ENCODE results near the gene GREM1. TPM values are rescaled to one million over a fixed set of nuclear protein-coding genes. Genes with fewer than 3 reads are reported as not detected.

GREM1 gene
- polyA plus RNA-seq, 1 of the 3 experiments (the other 2 are of a cell fraction): 23.9 TPM

- Histone ChIP-seq H3K79me2 (ENCODE audit: insufficient read depth) (peaks cover 18% of the 10 kb centered on the region; the same call in 1 of the 2 replicates), H4K20me1 (ENCODE audit: insufficient read depth) (no peaks in the 10 kb centered on the region), H2AFZ (ENCODE audit: low read depth) (no peak overlapping the region), H3K4me1 (ENCODE audit: control insufficient read depth in 1 of 2, insufficient read depth in 2 of 2, low read depth in 1 of 2, low read length in 1 of 2) (peaks cover 7 to 37% of the 10 kb centered on the region in 2 experiments), H3K9me3 (no peaks in the 10 kb centered on the region), H3K36me3 (replicated peaks in 1 of 2; ENCODE audit: control insufficient read depth in 1 of 2, insufficient read depth in 2 of 2, low read length in 1 of 2) (no peaks in the 10 kb centered on the region), H3K9ac (peak overlapping the region; percentile 71; the same call in 1 of the 2 replicates), H3K9me2 (no peaks in the 10 kb centered on the region), H3K4me2 (peak overlapping the region; percentile 35; the same call in 1 of the 2 replicates), H3K4me3 (ENCODE audit: low read depth in 2 of 2, low read length in 1 of 2) (no peak overlapping the region), H3K27ac (ENCODE audit: low read depth in 2 of 2, low read length in 1 of 2) (peak overlapping the region in 1 of 2 experiments; percentile 98; a peak in 3 of 4 replicates), H3F3A (replicated peaks; ENCODE audit: insufficient read depth) (peaks cover 55% of the 10 kb centered on the region), H3K27me3 (ENCODE audit: insufficient read depth) (no peaks in the 10 kb centered on the region)
- no peak for DNase-seq
- ChIA-PET POLR2A (no interaction called here), CTCF (no interaction called here)
- WGBS (ENCODE audit: low lambda C conversion rate): 74% methylated on average over 8 of the region's 8 CpGs
- TF ChIP-seq YY1 (IDR thresholded peaks at IDR 0.05; ENCODE audit: low read depth): no peak
- no peak for TF ChIP-seq SIN3A (IDR thresholded peaks at IDR 0.05; ENCODE audit: borderline replicate concordance, low read depth, low read length)
- TF ChIP-seq FOSL2 (IDR thresholded peaks at IDR 0.05; ENCODE audit: borderline replicate concordance, low read depth): peak; percentile 24; the same call in 1 of the 2 replicates
- no peak for TF ChIP-seq USF2 (IDR thresholded peaks at IDR 0.05; ENCODE audit: borderline replicate concordance, low read depth, low read length)
- TF ChIP-seq JUND (IDR thresholded peaks at IDR 0.05): peak; percentile 59
- TF ChIP-seq ELF1 (IDR thresholded peaks at IDR 0.05): no peak
- TF ChIP-seq TCF12 (IDR thresholded peaks at IDR 0.05): peak; percentile 74
- TF ChIP-seq RCOR1 (IDR thresholded peaks at IDR 0.05; ENCODE audit: low read length): no peak
- no peak for TF ChIP-seq TAF1 (IDR thresholded peaks at IDR 0.05; ENCODE audit: borderline replicate concordance, low read depth, low read length)
- peak; percentile 73; the same call in 1 of the 2 replicates for TF ChIP-seq USF1 (IDR thresholded peaks at IDR 0.05; ENCODE audit: borderline replicate concordance, low read depth)
- peak; percentile 93 for TF ChIP-seq NFIC (IDR thresholded peaks at IDR 0.05; ENCODE audit: borderline replicate concordance)
- 0 out of 2 replicates have a peak, but pooled peaks have one; percentile 33 for TF ChIP-seq REST (IDR thresholded peaks at IDR 0.05; ENCODE audit: low read depth, low read length)
- no peak for TF ChIP-seq RFX5 (IDR thresholded peaks at IDR 0.05; ENCODE audit: low read length)
- TF ChIP-seq CTCF (IDR thresholded peaks at IDR 0.05): no peak
- TF ChIP-seq PBX3 (IDR thresholded peaks at IDR 0.05): peak; percentile 83
- peak; percentile 22; the same call in 1 of the 2 replicates for TF ChIP-seq TEAD4 (IDR thresholded peaks at IDR 0.05; ENCODE audit: borderline replicate concordance, insufficient read depth)
- 0 out of 2 replicates have a peak, but pooled peaks have one; percentile 5 for TF ChIP-seq MEF2A (IDR thresholded peaks at IDR 0.05; ENCODE audit: borderline replicate concordance, low read depth)
- peak in 1 of 2 experiments; percentile 68; a peak in 1 of 4 replicates for TF ChIP-seq EP300 (IDR thresholded peaks at IDR 0.05; ENCODE audit: borderline replicate concordance in 1 of 2, low read depth in 1 of 2, low read length in 1 of 2)
- TF ChIP-seq MAX (IDR thresholded peaks at IDR 0.05; ENCODE audit: low read depth): peak; percentile 80
- peak; percentile 76; the same call in 1 of the 2 replicates for TF ChIP-seq RXRA (IDR thresholded peaks at IDR 0.05; ENCODE audit: borderline replicate concordance, low read depth)
- no peak for TF ChIP-seq FOXM1 (IDR thresholded peaks at IDR 0.05; ENCODE audit: low read depth)
These were observed 33.8 kb upstream of the GREM1 start for GRCh38 chr15:32683906-32684584.

Measured in SK-N-SH (cell line).